ENCODE measurements around the gene HEYL.
A peak's percentile ranks its signal among the peaks of the same experiment; 100 is the strongest.

HEYL gene

GRCh38 chr1:39576016-39576657 is 63.3 kb downstream of the HEYL start:
- DNase-seq (ENCODE audit: low read depth), result peak; percentile 39
- peak overlapping the region; percentile 94 for H3K4me3 ChIP-seq (ENCODE audit: low read depth, low read length)
- no peak for TF ChIP-seq POLR2A (IDR thresholded peaks at IDR 0.05; ENCODE audit: extremely low read depth, insufficient read length)
- TF ChIP-seq, protein P1, sequence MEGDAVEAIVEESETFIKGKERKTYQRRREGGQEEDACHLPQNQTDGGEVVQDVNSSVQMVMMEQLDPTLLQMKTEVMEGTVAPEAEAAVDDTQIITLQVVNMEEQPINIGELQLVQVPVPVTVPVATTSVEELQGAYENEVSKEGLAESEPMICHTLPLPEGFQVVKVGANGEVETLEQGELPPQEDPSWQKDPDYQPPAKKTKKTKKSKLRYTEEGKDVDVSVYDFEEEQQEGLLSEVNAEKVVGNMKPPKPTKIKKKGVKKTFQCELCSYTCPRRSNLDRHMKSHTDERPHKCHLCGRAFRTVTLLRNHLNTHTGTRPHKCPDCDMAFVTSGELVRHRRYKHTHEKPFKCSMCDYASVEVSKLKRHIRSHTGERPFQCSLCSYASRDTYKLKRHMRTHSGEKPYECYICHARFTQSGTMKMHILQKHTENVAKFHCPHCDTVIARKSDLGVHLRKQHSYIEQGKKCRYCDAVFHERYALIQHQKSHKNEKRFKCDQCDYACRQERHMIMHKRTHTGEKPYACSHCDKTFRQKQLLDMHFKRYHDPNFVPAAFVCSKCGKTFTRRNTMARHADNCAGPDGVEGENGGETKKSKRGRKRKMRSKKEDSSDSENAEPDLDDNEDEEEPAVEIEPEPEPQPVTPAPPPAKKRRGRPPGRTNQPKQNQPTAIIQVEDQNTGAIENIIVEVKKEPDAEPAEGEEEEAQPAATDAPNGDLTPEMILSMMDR (IDR thresholded peaks at IDR 0.05; ENCODE audit: low read depth, low read length), result no peak
- no peak for TF ChIP-seq MYC (IDR thresholded peaks at IDR 0.05; ENCODE audit: low read depth, low read length)
- TF ChIP-seq, protein P2, sequence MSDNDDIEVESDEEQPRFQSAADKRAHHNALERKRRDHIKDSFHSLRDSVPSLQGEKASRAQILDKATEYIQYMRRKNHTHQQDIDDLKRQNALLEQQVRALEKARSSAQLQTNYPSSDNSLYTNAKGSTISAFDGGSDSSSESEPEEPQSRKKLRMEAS (IDR thresholded peaks at IDR 0.05; ENCODE audit: low read depth, low read length), result no peak

DNA sequence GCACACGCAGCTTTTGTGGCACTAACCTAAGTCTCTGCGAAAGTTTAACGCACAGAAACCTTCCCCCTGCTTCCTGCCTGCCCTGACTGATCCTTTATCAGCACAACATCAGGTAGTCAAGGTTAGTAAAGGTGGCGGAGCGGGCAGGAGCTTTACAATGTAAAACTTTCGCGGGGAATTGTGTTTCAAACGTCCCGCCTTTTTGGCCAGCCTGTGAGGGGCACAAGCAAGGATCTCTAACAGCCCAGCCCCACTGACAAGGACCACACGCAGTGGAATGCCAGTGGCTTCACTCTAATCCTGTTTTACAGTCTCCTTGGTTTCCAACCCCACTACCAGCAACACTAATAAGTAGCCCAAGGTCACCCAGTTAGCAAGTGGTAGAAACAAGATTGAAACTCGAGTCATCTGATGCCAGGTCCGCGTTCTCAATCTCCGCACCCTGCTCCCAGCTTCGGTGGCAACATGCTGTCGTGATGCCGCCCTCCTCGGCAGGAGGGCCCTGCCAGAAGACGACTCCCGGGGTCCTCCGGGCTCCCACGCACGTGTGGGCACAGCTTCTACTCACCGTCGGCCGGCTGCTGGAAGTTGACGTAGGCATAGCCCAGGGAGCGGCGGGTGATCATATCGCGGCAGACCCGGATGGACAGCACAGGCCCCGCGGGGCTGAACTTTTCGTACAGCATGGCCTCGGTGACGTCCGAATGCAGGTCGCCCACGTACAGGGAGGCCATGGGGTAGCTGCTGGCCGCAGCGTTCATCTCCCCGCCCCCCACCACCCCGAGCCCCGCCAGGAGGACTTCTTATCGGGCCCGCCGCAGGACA is 64.0 kb downstream of the HEYL start:
- peak; percentile 61 for DNase-seq (ENCODE audit: low read depth)
- peak overlapping the region; percentile 94 for H3K4me3 ChIP-seq (ENCODE audit: low read depth, low read length)
- TF ChIP-seq, protein P2 (IDR thresholded peaks at IDR 0.05; ENCODE audit: low read depth, low read length), result peak; percentile 56; the same call in 1 of the 2 replicates
- no peak for TF ChIP-seq POLR2A (IDR thresholded peaks at IDR 0.05; ENCODE audit: extremely low read depth, insufficient read length)

DNA sequence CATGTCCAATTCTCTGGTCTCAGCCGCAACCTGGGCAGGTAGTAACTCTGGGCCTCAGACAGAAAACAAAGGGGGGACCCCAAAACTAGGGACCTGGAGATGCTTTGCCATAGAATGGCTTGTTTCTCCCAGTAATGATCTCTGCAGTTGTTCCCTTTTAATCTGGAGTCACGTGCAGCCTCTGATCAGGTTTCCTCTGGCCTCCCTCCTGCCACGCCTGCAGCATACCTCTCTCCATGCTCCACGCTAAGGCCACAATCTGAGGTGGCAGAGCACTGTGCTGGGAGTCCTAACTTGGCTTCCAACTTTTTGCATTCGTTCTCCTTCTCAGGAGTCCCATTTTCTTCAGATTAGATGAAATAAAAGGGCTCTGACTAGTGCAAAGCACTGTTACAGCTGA is 64.8 kb downstream of the HEYL start:
- peak; percentile 17 for DNase-seq (ENCODE audit: low read depth)

More for the DNA sequence above, 64.8 kb downstream of the HEYL start:
- TF ChIP-seq, protein P1 (IDR thresholded peaks at IDR 0.05; ENCODE audit: low read depth, low read length), result no peak
- TF ChIP-seq MYC (IDR thresholded peaks at IDR 0.05; ENCODE audit: low read depth, low read length) (peak; percentile 20; the same call in 1 of the 2 replicates), POLR2A (IDR thresholded peaks at IDR 0.05; ENCODE audit: extremely low read depth, insufficient read length) (no peak)
- TF ChIP-seq, protein P2 (IDR thresholded peaks at IDR 0.05; ENCODE audit: low read depth, low read length), result peak; percentile 78
- peak overlapping the region; percentile 94 for H3K4me3 ChIP-seq (ENCODE audit: low read depth, low read length)

Measured in NB4 (cell line).